Ascending aorta (tissue), 2 donors: Measurements from ENCODE around the gene ZNF655. TPM values are rescaled to one million over a fixed set of nuclear protein-coding genes. Genes with fewer than 3 reads are reported as not detected.
"Not testable (repeated sequence)": the region's sequence is repeated elsewhere in the genome, so short reads cannot be mapped to it uniquely, and the experiment has no call there.

Source experiments
- DNase-seq, 2 donors: peaks; one replicate each; pipeline ENCODE4 v3.0.0-alpha.2; 2019; ENCODE audit warnings: low spot score in 2 of 2
- H3K27ac ChIP-seq, 2 donors: fragments of 200-600 bp; sonication (generic); one replicate each; pipeline ENCODE4 v1.5.1; 2016 to 2017; ENCODE audit warnings: mild to moderate bottlenecking in 1 of 2
- H3K27me3 ChIP-seq: fragments of 200-600 bp; sonication (generic); one replicate; pipeline ENCODE4 v1.5.1; 2017
- H3K36me3 ChIP-seq, 2 donors: fragments of 200-600 bp; sonication (generic); one replicate each; pipeline ENCODE4 v1.5.1; 2016
- H3K4me1 ChIP-seq, 2 donors: fragments of 200-600 bp; sonication (generic); one replicate each; pipeline ENCODE4 v1.5.1; 2016 to 2017; ENCODE audit warnings: mild to moderate bottlenecking in 1 of 2
- H3K4me3 ChIP-seq, 2 donors: fragments of 200-600 bp; sonication (generic); one replicate each; pipeline ENCODE4 v1.5.1; 2016 to 2017; ENCODE audit warnings: mild to moderate bottlenecking in 1 of 2
- H3K9me3 ChIP-seq, 2 donors: fragments of 200-600 bp; sonication (generic); one replicate each; pipeline ENCODE4 v1.5.1; 2016
- CTCF ChIP-seq, 3 experiments: fragments of 200-600 bp in 2 of 3; fragments of 450-650 bp in 1 of 3; sonication (generic) in 2 of 3; IDR thresholded peaks; one replicate each; pipeline ENCODE4 v1.5.1; 2016 to 2019; ENCODE audit warnings: antibody characterized with exemption in 3 of 3, mild to moderate bottlenecking in 1 of 3, moderate library complexity in 1 of 3
- intact Hi-C: fragments of 100-400 bp; cut with DNase I; formaldehyde crosslinking; loops from one replicate; pipeline ENCODE4 v1.15.1; 2023
- total RNA-seq: library from RNA; depleted of rRNA; stranded (reverse); fragments of >200 nt; gene quantifications from one replicate; pipeline ENCODE4 v1.1.0, GENCODE V29; 2016

ZNF655 gene
- total RNA-seq, 1 donor from 2014 or later, result 37.9 TPM

DNA sequence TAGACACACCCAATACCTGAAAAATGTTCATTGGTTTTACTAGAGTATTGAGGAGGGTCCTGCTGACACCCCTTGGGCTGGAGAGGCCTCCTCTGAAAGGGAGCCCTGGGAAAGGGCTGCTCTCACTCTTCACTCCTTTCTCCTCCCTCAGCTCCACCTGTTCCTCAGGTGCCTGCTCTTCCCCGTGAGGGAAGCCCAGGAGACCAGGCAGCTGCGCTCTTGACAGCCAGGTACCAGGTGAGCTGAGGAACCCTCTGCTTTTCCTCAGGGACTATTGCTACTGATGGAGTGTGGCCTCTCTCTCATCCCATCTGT lies 3.3 kb downstream of the ZNF655 start:
- Histone ChIP-seq H3K4me3 (no peak overlapping the region), H3K27ac (no peak overlapping the region), H3K4me1 (peaks cover 3 to 15% of the 10 kb centered on the region in 2 donors), H3K9me3 (no peaks in the 10 kb centered on the region), H3K27me3 (no peaks in the 10 kb centered on the region), H3K36me3 (peaks cover 45 to 59% of the 10 kb centered on the region in 2 donors)
- DNase-seq, result no peak
- intact Hi-C loops, result no loop called here
- no peak for TF ChIP-seq CTCF (IDR thresholded peaks at IDR 0.05)

- peaks cover 3 to 15% of the 10 kb centered on the region in 2 donors for H3K4me1 ChIP-seq
- no peaks in the 10 kb centered on the region for H3K9me3 ChIP-seq
- no peaks in the 10 kb centered on the region for H3K27me3 ChIP-seq
- H3K4me3 ChIP-seq, result no peak overlapping the region
- no peak for DNase-seq
- peaks cover 45 to 65% of the 10 kb centered on the region in 2 donors for H3K36me3 ChIP-seq
- intact Hi-C loops, result no loop called here
- TF ChIP-seq CTCF (IDR thresholded peaks at IDR 0.05), result no peak
- H3K27ac ChIP-seq, result peak overlapping the region; percentile 10 to 48
These were observed 3.8 kb downstream of the ZNF655 start for GRCh38 chr7:99562114-99562784.

- TF ChIP-seq CTCF (IDR thresholded peaks at IDR 0.05), result no peak
- Histone ChIP-seq H3K4me1 (peaks cover 3 to 15% of the 10 kb centered on the region in 2 donors), H3K9me3 (no peaks in the 10 kb centered on the region), H3K27ac (peak overlapping the region; percentile 10 to 48), H3K4me3 (no peak overlapping the region), H3K27me3 (no peaks in the 10 kb centered on the region), H3K36me3 (peaks cover 45 to 65% of the 10 kb centered on the region in 2 donors)
- no peak for DNase-seq
- intact Hi-C loops, result no loop called here
These were observed 4.4 kb downstream of the ZNF655 start for GRCh38 chr7:99562832-99563231.

GRCh38 chr7:99563650-99564049 lies 5.2 kb downstream of the ZNF655 start:
- Histone ChIP-seq H3K27ac (no peak overlapping the region), H3K9me3 (no peaks in the 10 kb centered on the region), H3K27me3 (no peaks in the 10 kb centered on the region), H3K4me1 (peaks cover 3 to 15% of the 10 kb centered on the region in 2 donors), H3K36me3 (peaks cover 47 to 68% of the 10 kb centered on the region in 2 donors), H3K4me3 (no peak overlapping the region)
- TF ChIP-seq CTCF (IDR thresholded peaks at IDR 0.05), result no peak
- DNase-seq, result no peak
- intact Hi-C loops, result no loop called here

DNA sequence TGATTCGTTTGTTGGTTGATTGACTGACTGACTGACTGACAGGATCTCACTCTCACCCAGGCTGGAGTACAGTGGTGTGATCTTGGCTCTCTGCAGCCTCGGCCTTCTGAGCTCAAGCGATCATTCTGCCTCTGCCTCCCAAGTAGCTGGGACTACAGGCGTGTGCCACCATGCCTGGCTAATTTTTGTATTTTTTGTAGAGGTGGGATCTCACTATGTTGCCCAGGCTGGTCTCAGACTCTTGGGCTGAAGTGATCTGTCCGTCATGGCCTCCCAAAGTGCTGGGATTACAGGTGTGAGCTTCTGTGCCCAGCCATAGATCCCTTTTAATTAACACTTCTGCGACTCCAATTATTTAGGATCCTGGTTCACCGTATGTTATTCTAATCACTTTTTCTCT lies 10.3 kb downstream of the ZNF655 start:
- H3K27me3 ChIP-seq, H3K27ac ChIP-seq, intact Hi-C loops, H3K4me1 ChIP-seq, H3K9me3 ChIP-seq, H3K4me3 ChIP-seq, DNase-seq: not testable (repeated sequence)
- H3K36me3 ChIP-seq, result peaks cover 27 to 71% of the 10 kb centered on the region in 2 donors

GRCh38 chr7:99571768-99572167 lies 13.3 kb downstream of the ZNF655 start:
- Histone ChIP-seq H3K27me3 (no peaks in the 10 kb centered on the region), H3K4me1 (no peaks in the 10 kb centered on the region), H3K27ac (no peak overlapping the region), H3K36me3 (peaks cover 17 to 51% of the 10 kb centered on the region in 2 donors), H3K9me3 (no peaks in the 10 kb centered on the region), H3K4me3 (no peak overlapping the region)
- DNase-seq, result no peak
- no peak for TF ChIP-seq CTCF (IDR thresholded peaks at IDR 0.05)
- intact Hi-C loops, result no loop called here
